H7 (cell line): ENCODE data around the gene GPC3. TPM values are rescaled to one million over a fixed set of nuclear protein-coding genes. Genes with fewer than 3 reads are reported as not detected.

Experiments used
- DNase-seq: peaks from one replicate; pipeline ENCODE4 v3.0.0; 2012
- H3K27me3 ChIP-seq: 2 replicates; pipeline ENCODE4 v1.6.0; 2011; ENCODE audit warnings: mild to moderate bottlenecking, low read length; ENCODE audit not compliant: control insufficient read depth, insufficient read depth
- H3K36me3 ChIP-seq: replicated peaks from 2 replicates; pipeline ENCODE4 v1.5.1; 2011; ENCODE audit warnings: low read length; ENCODE audit not compliant: control insufficient read depth, insufficient read depth
- H3K4me3 ChIP-seq: 2 replicates; pipeline ENCODE4 v1.5.1; 2011; ENCODE audit warnings: low read depth, mild to moderate bottlenecking, control low read depth, low read length, moderate library complexity; ENCODE audit not compliant: insufficient read depth
- total RNA-seq: library from RNA; depleted of rRNA; stranded (reverse); fragments of >200 nt; shearing (Covaris generic); gene quantifications from 2 replicates; pipeline ENCODE4 v1.2.3, GENCODE V29; 2014

GPC3 gene
- total RNA-seq, 1 experiment from 2014 or later = 81.0 TPM

DNA sequence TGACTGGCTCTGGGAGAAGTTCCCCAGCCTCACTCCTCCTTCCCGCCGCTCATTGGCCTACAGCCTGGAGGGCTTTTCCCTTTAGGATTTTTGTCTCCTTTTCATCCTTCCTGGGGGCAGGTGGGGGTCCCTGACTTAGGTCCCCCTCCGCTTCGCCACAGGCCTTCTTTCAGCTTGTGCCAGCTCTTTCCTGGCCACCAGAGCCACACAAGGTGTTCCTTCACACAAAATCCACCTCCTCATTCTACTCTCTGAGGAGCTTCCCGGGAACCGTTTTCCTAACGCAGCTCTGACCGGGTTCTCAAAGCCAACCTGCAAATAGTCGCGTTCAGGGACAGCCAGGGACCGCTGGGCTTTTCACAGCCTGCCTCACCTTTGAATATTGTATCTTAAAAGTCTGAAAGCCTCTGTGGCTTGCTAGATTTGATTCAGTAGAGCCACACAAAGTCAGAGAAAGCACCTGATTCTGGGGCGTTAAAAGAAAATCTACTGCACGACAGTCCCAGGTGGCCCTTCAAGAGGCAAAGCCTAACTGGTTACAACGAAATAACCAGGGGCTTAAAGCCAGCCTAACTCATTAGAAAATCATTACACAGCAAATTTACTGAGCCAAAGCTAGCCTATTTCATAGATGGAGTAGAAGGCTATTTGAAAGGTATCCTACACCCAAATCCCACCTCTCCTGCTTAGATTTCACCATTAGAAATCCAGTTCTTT lies 731 bp upstream of the GPC3 start:
- Histone ChIP-seq H3K27me3 (peaks cover 18% of the 10 kb centered on the region), H3K4me3 (peak overlapping the region; percentile 54), H3K36me3 (no peaks in the 10 kb centered on the region)
- DNase-seq = no peak

DNA sequence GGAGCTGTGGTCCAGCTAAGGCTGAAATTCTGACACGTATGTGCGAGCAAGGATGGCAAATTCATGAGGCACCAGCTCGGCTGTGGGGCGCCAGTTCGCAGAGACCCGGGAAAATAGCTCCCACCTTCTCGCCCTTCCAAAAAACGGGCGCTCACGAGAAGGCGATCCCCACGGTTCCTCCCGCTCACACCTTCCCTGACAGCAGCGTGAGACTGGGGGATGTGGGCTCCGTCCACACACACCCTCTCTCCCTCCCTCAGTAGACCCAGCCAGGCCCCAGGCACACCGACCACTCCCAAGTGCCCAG lies 584 bp downstream of the GPC3 start:
- Histone ChIP-seq H3K27me3 (peaks cover 18% of the 10 kb centered on the region), H3K4me3 (peak overlapping the region; percentile 54), H3K36me3 (no peaks in the 10 kb centered on the region)
- peak; percentile 37 for DNase-seq

DNA sequence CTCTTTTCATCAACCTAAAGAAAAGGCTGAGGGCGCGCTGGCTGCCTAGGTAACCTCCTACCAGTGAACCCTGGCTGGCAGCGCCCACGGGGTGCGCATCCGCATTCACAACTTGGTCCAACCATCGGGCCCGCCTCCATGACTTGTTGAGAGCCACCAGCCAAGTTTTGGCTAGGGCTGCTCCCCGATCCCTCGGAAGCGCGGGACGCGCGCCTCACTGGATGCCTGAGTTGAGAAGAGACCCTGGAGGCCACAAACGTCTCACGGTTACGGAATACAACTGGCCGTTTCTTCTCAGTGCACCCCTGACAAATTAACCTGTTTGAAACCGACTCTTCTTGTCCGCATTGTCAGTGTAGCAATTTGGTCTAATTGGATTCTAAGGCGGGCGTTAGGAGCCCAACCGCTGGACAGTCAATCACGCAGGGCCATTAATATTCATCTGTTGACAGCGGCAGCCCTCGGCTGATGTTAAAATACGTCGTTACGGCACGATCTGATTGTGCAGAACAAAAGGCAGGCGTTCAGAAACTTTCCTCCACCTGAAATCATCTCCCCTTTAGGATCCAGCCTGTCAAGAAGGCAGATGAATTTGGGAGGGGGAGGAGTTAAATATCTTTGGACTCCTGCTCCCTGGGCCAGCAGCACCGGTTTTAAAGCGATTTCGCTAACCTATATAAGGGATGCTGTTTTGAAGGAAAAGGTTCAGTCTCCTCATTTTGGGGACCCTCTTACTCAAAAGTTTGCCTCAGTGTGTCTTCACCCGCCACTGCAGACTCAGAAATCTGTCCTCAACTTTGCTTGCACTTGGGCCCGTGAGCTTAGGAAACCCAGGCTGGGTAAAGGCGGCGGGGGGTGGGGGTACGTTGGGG lies 1.2 kb downstream of the GPC3 start:
- peak; percentile 46 for DNase-seq
- Histone ChIP-seq H3K36me3 (no peaks in the 10 kb centered on the region), H3K27me3 (peaks cover 18% of the 10 kb centered on the region), H3K4me3 (peak overlapping the region; percentile 54)

DNA sequence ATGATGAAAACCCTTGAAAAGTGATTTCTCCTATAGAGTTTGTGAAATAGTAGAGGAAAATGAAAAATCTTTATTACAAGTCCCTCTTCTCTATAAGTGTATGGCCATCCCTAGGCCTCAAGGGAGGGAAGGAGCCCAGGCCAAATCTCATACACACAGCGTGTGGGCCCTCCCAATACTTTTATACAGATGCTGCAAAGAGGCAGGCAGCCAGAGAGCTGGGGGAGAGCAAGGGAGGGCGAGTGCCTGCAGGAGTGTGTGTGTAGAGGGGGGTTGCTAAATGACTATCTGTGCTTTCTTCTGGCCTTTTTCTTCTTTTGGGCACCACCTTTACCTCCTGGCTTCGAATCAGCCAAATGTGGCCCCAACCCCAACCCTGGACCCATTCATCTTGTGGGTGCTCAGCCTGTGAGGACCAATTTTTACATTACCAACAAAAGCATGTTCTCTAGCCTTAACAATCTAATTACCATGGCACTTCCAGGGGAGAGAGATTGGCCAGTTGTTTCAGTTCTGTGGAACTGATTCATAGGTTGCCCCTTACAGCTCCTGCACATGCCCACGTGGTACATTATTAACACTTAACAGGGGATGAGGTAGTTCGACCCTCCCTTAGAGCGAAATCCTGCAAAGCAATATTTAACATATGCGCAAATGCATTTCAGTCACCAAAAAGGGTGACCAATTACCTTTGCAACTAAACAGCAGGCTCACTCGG lies 2.0 kb downstream of the GPC3 start:
- Histone ChIP-seq H3K36me3 (no peaks in the 10 kb centered on the region), H3K4me3 (peak overlapping the region; percentile 54), H3K27me3 (peaks cover 18% of the 10 kb centered on the region)
- DNase-seq = peak; percentile 32

DNA sequence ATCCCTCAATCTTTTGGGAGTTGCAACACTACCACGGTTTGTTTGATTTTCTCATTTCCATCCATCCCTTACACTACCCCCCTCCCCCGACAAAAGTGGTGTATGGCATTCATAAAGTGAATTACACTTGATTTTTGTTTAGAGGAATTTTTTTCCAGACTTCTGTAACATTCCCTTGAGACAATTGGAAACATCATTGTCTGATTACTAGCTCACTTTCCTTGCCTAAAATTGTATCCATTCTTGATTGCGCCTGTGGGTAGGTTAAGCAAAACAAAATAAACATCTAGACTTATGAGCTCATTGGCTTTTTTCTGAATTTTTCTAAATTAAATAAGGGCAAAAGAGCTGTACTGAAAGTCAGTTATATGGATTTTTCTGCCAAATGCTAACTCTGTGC lies 3.5 kb downstream of the GPC3 start:
- H3K4me3 ChIP-seq = no peak overlapping the region

DNA sequence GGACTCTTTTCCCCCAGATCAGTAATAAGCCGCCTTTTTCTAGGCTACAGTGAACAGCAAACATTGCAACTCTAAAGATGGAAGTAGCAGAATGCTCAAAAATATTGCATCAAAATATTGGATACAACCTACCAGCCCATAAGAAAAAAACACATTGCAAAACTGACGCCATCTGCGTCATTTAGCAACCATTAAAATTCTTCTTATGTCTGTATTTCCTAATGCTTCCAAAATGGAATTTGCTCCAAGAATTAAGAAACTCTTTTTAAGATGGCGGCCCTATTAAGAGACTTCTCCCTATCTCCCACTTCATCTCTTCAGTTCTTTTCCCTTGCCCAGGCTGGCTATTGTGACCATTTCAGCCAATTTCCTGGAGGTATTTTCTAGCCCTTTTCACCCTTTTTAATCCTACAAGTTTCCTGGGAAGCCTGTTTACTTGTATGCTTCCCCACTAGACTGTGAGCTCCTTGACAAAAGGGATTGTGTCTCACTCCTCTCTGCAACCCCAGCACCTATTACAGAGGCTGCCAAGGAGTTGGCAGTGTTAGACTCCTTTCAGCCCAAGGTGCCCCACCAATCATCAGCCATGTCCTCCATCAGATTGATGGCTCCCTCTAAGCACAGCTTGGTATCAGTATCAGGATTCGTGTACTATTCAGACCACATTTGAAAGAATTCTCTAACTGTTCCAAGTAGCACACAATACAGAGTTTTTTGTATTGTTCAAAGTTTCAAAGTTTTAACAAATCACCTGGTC lies 4.4 kb downstream of the GPC3 start:
- Histone ChIP-seq H3K36me3 (no peaks in the 10 kb centered on the region), H3K4me3 (no peak overlapping the region)

More for the DNA sequence above, 3.5 kb downstream of the GPC3 start:
- DNase-seq = peak; percentile 10
- peaks cover 18% of the 10 kb centered on the region for H3K27me3 ChIP-seq
- no peaks in the 10 kb centered on the region for H3K36me3 ChIP-seq

DNA sequence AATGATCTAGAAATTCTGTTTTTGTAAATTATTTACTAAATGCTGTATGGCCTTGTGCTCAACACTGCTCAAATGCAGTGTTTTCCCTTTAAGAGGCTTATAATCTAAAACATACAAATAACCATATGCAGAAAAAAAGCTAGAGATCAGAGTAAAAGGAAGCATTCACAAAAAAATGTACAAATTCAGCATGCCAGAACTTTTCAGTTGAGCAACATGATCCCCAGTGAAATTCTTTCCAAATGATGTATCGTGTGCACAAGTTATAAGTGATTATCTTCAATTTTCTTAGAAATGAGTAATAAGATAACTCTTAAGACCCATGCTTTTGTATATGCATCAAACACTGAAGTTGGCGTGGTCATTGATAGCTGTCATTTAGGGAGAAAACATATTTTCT lies 5.0 kb downstream of the GPC3 start:
- Histone ChIP-seq H3K36me3 (no peaks in the 10 kb centered on the region), H3K27me3 (peaks cover 18% of the 10 kb centered on the region), H3K4me3 (no peak overlapping the region)
- no peak for DNase-seq

More for the DNA sequence above, 4.4 kb downstream of the GPC3 start:
- DNase-seq = peak; percentile 8
- H3K27me3 ChIP-seq = peaks cover 18% of the 10 kb centered on the region

DNA sequence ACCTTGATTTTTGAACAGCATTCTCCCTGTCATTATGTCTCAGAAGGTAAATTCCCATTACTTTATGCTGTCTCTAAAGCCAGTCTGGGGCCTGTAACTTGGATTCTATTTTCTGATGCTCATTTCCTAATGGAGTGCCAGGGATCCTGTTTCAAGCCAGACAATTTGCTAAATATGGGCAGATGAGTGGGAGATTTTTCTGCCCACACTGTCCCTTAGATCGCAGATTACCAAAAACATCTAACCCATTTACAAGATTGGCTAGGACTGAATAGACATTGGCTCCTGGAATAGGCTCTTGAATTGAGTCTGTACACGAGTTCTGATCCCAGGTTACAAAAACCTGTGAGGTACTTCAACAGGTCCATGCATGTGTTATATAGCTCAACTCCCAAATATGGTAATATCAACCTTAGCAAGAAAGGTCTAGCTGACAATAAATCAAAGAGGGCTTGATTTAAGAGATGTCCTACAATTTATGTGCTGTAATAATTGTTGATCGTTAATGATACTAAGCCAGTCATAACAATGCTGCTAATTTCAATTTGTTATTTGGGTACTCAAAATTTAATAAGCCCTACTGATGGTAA lies 5.7 kb downstream of the GPC3 start:
- no peaks in the 10 kb centered on the region for H3K36me3 ChIP-seq
- no peak overlapping the region for H3K4me3 ChIP-seq
- no peak for DNase-seq
- peaks cover 11% of the 10 kb centered on the region for H3K27me3 ChIP-seq

DNA sequence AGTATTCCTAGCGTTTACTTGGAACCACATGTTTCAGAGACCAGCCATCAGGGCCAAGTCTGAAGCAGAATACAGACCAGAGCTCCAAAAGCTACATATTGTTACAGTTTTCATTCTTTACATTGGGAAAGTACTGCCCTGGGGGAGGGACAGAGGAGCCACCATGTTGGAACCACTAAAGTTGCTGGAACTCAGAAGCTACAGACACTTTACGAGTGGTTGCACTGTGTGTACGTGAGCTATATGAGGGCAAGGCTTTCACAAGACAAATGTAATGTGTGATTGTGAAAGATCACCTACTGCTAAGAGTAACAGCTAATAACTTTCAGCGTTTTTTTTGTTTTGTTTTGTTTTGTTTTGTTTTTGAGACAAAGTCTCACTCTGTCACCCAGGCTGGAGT lies 11.7 kb downstream of the GPC3 start:
- Histone ChIP-seq H3K4me3 (no peak overlapping the region), H3K27me3 (no peaks in the 10 kb centered on the region), H3K36me3 (no peaks in the 10 kb centered on the region)
- no peak for DNase-seq

DNA sequence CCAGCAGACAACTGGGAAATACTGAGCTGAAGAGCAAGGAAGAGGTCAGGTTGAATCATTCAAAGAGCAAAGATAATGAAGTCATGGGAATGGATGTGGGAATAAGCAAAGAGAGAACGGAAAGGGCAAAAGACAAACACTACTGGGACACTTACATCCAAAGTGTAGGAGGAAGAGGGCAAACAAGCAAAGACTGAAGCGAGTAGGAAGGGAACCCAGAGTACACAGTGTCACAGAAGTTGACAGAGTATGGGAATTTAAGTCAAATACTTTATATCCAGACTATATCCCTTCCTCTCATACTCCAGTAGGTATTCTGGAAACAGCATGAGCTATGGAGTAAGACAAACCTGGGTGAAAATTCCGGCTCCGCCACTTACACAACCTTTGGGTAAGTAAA lies 12.5 kb downstream of the GPC3 start:
- Histone ChIP-seq H3K4me3 (no peak overlapping the region), H3K36me3 (no peaks in the 10 kb centered on the region), H3K27me3 (no peaks in the 10 kb centered on the region)
- DNase-seq = no peak

DNA sequence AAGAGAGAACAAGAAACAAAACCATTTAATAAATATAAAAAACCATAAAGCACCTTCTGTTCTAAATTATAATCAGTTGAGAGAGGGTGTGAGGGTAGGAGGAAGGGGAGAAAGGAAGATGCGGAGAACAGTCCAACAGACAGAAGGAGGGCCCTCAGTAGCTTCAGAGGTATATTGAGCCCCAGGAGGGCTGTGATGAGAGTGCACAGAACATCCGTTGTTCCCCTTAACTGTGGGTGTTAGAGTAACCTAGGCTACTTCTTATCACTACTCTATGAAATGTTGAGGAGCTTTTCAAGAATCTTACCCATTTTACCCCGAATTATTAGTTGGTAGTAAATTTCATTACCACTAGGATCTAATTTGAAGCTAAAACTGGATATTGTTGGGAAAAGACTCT lies 13.8 kb downstream of the GPC3 start:
- no peak for DNase-seq
- Histone ChIP-seq H3K27me3 (no peaks in the 10 kb centered on the region), H3K4me3 (no peak overlapping the region), H3K36me3 (no peaks in the 10 kb centered on the region)

DNA sequence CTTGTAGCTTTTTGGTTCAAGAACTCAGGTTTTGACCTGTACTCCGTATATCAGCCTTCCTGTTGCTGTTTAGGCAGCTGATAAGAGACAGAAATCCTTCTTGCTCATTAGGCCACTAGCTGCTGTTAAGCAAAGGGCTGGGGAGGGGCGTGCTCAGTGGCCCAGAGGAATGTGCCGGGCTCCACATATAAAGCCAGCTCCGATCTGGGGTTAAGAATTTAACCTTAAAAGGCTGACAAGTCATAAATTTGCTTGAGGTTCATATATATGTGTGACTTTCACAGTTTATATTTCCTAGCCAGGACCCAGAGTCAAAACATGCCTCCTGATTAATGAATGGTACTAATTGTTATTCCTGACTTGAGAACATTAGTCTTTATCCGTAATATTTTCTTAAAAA lies 15.3 kb downstream of the GPC3 start:
- H3K4me3 ChIP-seq = no peak overlapping the region
- H3K36me3 ChIP-seq = no peaks in the 10 kb centered on the region
- DNase-seq = peak; percentile 10
- H3K27me3 ChIP-seq = no peaks in the 10 kb centered on the region

DNA sequence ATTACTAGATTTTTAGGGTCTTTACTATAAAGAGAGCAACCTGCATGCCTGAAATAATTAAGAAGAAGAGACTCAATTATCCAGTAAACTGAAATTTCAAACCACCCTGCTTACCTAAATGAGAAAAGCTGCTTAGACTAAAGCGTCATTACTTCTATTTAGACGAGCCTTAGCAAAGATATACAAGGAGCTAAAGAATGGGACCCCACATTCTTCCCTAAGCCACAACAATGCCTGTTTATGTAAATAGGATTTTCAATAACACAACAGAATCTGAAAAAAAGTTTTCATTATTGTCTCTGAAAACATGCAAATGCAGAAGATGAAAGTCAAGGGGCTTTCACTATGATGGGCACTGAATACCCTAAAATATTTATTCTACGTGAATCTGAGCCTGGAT lies 16.2 kb downstream of the GPC3 start:
- Histone ChIP-seq H3K27me3 (no peaks in the 10 kb centered on the region), H3K4me3 (no peak overlapping the region), H3K36me3 (no peaks in the 10 kb centered on the region)
- DNase-seq = no peak

DNA sequence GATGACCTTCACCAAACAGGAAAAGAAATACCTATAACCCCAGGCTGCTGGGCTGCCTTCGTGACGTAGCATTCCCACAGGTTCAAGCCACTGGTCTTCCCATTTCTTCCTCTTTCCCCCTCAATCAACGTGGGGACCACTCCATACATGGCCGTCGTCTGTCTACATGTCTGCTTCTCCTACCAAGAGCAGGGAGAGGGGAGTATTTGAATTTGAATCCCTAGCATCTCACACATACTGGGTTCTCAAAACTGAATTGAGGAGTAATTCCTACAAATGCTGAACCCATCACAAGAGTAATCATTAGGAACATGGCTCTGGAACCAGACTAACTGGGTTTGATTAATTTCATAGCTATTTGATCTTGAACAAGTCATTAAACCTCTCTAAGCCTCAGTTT lies 17.3 kb downstream of the GPC3 start:
- Histone ChIP-seq H3K27me3 (no peaks in the 10 kb centered on the region), H3K4me3 (no peak overlapping the region), H3K36me3 (no peaks in the 10 kb centered on the region)
- DNase-seq = no peak
